Stimulated activated CD8-positive, alpha-beta memory T cell treated with anti-CD3 and anti-CD28 coated beads, Interleukin-15, amount 100 ng/mL, for 48 hours (primary cell): Measurements from ENCODE around the gene ADGRA1.
"Not testable (repeated sequence)": the region's sequence is repeated elsewhere in the genome, so short reads cannot be mapped to it uniquely, and the experiment has no call there.

Experiments
- DNase-seq, 2 donors: peaks; one replicate each; pipeline ENCODE4 v3.0.0-alpha.2; 2020; ENCODE audit warnings: low read depth in 2 of 2

The ADGRA1 gene

GRCh38 chr10:133128126-133129070 lies 40.7 kb downstream of the ADGRA1 start:
- DNase-seq, result no peak

- DNase-seq, result no peak
These were observed 41.5 kb downstream of the ADGRA1 start for GRCh38 chr10:133129071-133129858.

- DNase-seq, result no peak
These were observed 42.3 kb downstream of the ADGRA1 start for GRCh38 chr10:133129859-133130495.

GRCh38 chr10:133130602-133131001 lies 42.9 kb downstream of the ADGRA1 start:
- no peak for DNase-seq

GRCh38 chr10:133131053-133131452 lies 43.3 kb downstream of the ADGRA1 start:
- DNase-seq, result no peak

GRCh38 chr10:133131734-133132472 lies 44.2 kb downstream of the ADGRA1 start:
- no peak for DNase-seq

GRCh38 chr10:133132473-133133291 lies 45.0 kb downstream of the ADGRA1 start:
- DNase-seq, result no peak

- no peak for DNase-seq
These were observed 45.9 kb downstream of the ADGRA1 start for GRCh38 chr10:133133471-133134231.

- DNase-seq, result no peak
These were observed 46.8 kb downstream of the ADGRA1 start for GRCh38 chr10:133134411-133135115.

GRCh38 chr10:133135116-133135465 lies 47.4 kb downstream of the ADGRA1 start:
- DNase-seq, result no peak

- not testable (repeated sequence) for DNase-seq
These were observed 49.9 kb downstream of the ADGRA1 start for GRCh38 chr10:133137486-133138145.

- no peak for DNase-seq
These were observed 51.9 kb downstream of the ADGRA1 start for GRCh38 chr10:133139551-133140065.

- DNase-seq, result no peak
These were observed 52.9 kb downstream of the ADGRA1 start for GRCh38 chr10:133140417-133141143.

- DNase-seq, result no peak
These were observed 53.6 kb downstream of the ADGRA1 start for GRCh38 chr10:133141144-133141957.

- no peak for DNase-seq
These were observed 54.2 kb downstream of the ADGRA1 start for GRCh38 chr10:133141958-133142340.

- DNase-seq, result no peak
These were observed 54.9 kb downstream of the ADGRA1 start for GRCh38 chr10:133142523-133143199.

- DNase-seq, result no peak
These were observed 55.4 kb downstream of the ADGRA1 start for GRCh38 chr10:133143200-133143533.
